ENCODE data around the gene GNA15. TPM values are rescaled to one million over a fixed set of nuclear protein-coding genes. Genes with fewer than 3 reads are reported as not detected.
"Not testable (repeated sequence)": the region's sequence is repeated elsewhere in the genome, so short reads cannot be mapped to it uniquely, and the experiment has no call there.

GNA15 gene
- total RNA-seq, 1 donor from 2014 or later, result 103 TPM

DNA sequence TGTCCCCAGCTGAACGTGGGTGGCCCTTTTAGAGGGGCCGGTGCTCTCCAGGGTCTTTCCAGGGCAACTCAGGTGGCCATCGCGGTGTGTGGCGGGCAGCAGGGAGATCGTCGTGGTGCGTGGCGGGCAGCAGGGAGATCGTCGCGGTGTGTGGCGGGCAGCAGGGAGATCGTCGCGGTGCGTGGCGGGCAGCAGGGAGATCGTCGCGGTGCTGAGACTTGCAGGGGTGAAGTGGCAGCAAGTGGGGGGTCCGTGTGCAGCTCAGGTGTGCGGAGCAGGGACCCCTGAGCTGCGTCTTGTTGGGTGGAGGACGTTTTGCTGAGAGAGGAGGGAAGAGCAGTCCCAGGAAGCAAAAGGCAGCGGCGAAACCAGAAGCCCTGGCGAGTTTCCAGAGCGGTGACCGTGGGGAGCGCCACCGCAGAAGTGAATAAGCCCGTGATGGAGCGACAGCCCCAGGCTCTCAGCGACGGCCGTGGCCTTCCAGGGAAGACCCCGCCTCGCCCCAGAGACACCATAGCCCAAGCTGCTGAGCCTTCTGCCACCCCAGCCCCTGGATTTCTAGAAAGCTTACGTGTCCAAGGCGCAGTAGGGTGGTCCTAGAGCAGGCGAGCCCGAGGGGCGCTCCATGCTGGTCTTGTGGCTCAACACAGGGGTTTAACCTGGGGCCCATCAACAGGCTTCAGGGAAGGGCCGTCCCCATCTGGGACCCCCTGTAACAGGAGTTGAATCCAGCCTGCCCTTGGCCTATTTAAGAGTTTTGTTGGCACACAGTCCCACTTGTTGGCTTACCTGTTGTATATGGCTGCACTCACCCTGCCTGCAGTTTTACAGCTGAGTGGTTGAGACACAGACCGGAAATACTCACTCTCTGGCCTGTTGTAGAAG is 55.3 kb downstream of the GNA15 start:
- Mint-ChIP-seq H3K9me3 (no peaks in the 10 kb centered on the region), H3K27me3 (ENCODE audit: insufficient read depth) (no peaks in the 10 kb centered on the region), H3K36me3 (ENCODE audit: low read depth) (peaks cover 17% of the 10 kb centered on the region), H3K4me1 (ENCODE audit: low read depth) (peaks cover 20% of the 10 kb centered on the region), H3K27ac (no peak overlapping the region), H3K4me3 (no peak overlapping the region)
- intact Hi-C loops (cut with micrococcal nuclease), result no loop called here
- no peak for DNase-seq (ENCODE audit: low spot score)

DNA sequence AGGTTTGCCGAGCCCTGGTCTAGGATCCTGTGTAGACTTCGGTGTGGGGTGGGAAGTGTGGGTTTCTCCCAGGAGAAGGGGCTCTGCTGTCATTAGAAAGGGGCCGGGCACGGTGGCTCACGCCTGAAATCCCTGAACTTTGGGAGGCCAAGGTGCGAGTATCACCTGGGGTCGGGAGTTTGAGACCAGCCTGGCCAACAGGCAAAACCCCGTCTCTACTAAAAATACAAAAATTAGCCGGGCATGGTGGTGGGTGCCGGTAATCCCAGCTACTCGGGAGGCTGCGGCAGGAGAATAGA is 55.9 kb downstream of the GNA15 start:
- H3K4me1 Mint-ChIP-seq (ENCODE audit: low read depth), result peaks cover 18% of the 10 kb centered on the region
- H3K27ac Mint-ChIP-seq; H3K9me3 Mint-ChIP-seq; H3K27me3 Mint-ChIP-seq (ENCODE audit: insufficient read depth); DNase-seq (ENCODE audit: low spot score); intact Hi-C loops (cut with micrococcal nuclease); H3K4me3 Mint-ChIP-seq: not testable (repeated sequence)
- peaks cover 13% of the 10 kb centered on the region for H3K36me3 Mint-ChIP-seq (ENCODE audit: low read depth)

DNA sequence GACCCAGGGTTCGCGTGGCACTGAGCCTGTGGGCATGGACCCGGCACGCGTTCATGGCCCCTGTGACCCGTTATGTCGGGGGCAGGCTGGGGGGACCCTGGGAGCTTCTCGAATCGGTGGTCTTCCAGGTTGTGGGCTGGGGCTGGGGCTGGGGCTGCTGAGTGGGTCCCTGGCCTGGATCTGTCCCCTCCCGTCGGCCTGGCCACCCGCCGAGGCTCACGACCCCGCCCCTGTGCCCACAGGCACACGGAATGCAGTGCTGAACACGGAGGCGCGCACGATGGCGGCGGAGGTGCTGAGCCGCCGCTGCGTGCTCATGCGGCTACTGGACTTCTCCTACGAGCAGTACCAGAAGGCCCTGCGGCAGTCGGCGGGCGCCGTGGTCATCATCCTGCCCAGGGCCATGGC is 56.4 kb downstream of the GNA15 start:
- Mint-ChIP-seq H3K4me3 (no peak overlapping the region), H3K4me1 (ENCODE audit: low read depth) (peaks cover 13% of the 10 kb centered on the region), H3K9me3 (no peaks in the 10 kb centered on the region), H3K27me3 (ENCODE audit: insufficient read depth) (no peaks in the 10 kb centered on the region), H3K27ac (no peak overlapping the region), H3K36me3 (ENCODE audit: low read depth) (peaks cover 11% of the 10 kb centered on the region)
- DNase-seq (ENCODE audit: low spot score), result no peak
- intact Hi-C loops (cut with micrococcal nuclease), result no loop called here

DNA sequence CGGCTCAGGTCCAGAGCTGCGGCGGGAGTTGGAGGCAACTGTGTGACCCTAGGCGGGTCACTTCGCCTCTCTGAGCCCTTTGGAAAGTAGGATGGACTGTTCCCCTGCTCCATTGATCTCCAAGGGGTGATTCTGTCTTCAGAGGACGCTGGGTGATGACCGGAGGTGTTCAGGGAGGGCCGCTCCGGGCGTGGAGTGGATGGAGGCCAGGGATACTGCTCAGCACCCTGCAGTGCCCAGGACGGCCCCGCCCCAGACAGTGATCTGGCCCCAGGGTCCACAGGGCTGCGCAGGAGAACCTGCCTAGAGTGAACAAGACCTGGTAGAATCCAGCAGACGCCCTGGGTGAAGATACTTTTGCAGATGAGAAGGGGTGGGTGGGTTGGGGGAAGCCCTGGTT is 56.9 kb downstream of the GNA15 start:
- DNase-seq (ENCODE audit: low spot score), result no peak
- H3K4me3 Mint-ChIP-seq, result no peak overlapping the region
- peaks cover 13% of the 10 kb centered on the region for H3K4me1 Mint-ChIP-seq (ENCODE audit: low read depth)
- intact Hi-C loops (cut with micrococcal nuclease), result no loop called here
- no peaks in the 10 kb centered on the region for H3K27me3 Mint-ChIP-seq (ENCODE audit: insufficient read depth)
- peaks cover 11% of the 10 kb centered on the region for H3K36me3 Mint-ChIP-seq (ENCODE audit: low read depth)
- H3K9me3 Mint-ChIP-seq, result no peaks in the 10 kb centered on the region
- H3K27ac Mint-ChIP-seq, result no peak overlapping the region

DNA sequence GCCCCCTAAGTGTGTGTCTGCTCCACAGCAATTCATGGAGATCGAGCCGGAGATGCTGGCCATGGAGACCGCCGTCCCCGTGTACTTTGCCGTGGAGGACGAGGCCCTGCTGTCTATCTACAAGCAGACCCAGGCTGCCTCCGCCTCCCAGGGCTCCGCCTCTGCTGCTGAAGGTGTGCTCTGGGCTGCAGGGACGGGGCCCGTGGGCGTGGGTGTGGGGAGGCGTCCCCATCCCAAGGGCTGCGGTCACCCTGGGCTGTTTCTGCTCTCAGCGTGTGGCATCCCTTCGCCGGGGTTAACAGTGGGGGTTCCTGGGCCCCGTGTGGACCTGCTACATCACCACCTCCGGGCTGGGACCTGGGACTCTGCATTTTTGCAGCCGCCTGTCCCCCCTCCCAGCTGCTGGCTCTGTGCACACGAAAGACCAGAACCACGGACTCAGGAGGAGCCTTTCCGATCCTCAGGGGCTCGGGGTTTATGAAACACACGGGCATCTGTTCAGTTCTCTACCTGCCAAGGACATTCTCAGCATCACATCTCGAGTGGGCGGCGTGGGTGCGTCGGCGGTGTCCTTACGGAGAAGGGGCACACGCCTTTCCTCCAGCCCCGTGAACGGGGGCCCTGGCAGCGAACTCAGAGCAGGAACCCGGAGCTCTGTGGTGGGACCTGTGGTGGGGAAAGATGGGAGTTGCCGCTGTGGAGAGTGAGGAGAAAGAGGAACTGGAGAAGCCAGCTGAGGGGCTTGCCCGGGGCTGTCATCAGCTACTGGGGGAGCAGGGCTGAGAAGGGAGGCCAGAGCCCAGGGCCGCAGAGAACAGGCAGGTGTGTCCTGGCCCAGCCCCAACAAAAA is 57.6 kb downstream of the GNA15 start:
- no peak overlapping the region for H3K27ac Mint-ChIP-seq
- no peak overlapping the region for H3K4me3 Mint-ChIP-seq
- intact Hi-C loops (cut with micrococcal nuclease), result no loop called here
- H3K27me3 Mint-ChIP-seq (ENCODE audit: insufficient read depth), result no peaks in the 10 kb centered on the region
- peaks cover 6% of the 10 kb centered on the region for H3K36me3 Mint-ChIP-seq (ENCODE audit: low read depth)
- no peak for DNase-seq (ENCODE audit: low spot score)
- H3K4me1 Mint-ChIP-seq (ENCODE audit: low read depth), result peaks cover 7% of the 10 kb centered on the region
- H3K9me3 Mint-ChIP-seq, result no peaks in the 10 kb centered on the region

DNA sequence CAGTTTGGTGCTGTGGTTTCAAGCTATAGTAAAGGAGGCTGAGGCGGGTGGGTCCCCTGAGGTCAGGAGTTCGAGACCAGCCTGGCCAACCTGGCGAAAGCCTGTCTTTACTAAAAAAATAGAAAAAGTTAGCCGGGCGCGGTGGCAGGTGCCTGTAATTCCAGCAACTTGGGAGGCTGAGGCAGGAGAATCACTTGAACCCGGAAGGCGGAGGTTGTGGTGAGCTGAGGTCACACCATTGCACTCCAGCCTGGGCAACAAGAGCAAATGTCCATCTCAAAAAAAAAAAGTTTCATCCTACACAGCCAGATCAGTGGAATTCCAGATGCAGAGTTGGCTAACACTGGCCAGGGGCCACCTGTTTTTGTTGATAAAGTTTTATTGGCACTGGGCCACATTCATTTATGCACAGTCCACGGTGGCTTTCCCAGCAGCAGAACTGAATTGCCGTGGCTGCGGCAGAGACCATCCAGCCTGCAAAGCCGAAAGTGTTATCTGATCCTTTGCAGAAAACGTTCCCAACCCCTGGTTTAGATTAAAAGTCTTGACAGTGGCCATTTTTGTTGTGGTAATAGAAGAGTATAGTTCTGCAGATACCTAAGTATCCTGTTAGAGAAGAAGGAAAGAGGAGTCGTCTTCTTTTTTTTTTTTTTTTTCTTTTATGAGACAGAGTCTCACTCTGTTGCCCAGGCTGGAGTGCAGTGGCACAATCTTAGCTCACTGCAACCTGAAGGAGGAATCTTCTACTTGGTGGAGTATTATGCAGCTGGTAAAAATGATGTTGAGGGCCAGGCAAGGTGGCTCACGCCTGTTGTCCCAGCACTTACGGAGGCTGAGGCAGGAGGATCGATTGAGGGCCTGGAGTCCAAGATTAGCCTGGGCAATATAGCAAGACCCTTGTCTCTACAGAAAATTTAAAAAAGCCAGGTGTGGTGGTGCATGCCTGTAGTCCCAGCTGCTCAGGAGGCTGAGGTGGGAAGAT is 58.6 kb downstream of the GNA15 start:
- Mint-ChIP-seq H3K9me3 (no peaks in the 10 kb centered on the region), H3K4me1 (ENCODE audit: low read depth) (no peaks in the 10 kb centered on the region), H3K36me3 (ENCODE audit: low read depth) (peaks cover 6% of the 10 kb centered on the region), H3K27me3 (ENCODE audit: insufficient read depth) (no peaks in the 10 kb centered on the region), H3K4me3 (no peak overlapping the region), H3K27ac (no peak overlapping the region)
- intact Hi-C loops (cut with micrococcal nuclease), result no loop called here
- DNase-seq (ENCODE audit: low spot score), result no peak

DNA sequence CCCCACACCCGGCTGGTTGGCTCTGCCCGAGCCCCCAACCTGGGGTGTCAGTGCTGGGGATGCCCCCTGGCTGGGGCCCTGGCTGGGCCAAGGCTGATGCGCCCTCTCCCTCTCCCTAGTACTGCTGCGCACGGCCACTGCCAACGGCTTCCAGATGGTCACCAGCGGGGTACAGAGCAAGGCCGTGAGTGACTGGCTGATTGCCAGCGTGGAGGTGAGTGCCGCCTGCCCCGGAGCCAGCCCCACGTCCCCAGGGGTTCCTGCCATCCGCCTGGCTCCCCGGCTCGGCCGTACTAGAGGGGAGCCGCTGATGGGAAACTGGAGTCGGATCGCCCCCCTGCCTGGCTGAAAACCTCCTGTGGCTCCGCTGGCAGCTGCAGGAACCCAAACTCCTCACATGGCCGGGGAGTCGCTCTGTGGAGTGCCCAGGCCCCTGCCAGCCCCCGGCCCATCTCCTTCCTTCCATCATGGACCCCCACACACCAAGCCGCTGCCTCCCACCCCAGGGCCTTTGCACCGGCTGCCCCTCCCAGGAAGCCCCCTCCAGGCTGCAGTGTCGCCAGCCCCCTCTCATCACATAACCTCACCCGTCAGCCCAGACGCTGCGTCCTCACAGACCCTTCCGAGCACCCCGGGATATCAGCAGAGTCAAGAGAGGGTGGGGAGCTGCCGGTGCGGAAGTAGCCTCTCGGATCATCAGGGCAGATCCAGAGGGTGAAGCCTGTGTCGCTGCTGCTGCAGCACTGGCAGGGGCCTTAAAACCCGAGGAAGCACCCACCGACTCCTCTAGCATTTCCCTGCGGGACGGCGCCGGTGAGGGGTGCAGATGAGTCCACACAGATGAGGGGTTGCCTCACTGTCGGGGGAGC is 60.5 kb downstream of the GNA15 start:
- no peak overlapping the region for H3K4me3 Mint-ChIP-seq

DNA sequence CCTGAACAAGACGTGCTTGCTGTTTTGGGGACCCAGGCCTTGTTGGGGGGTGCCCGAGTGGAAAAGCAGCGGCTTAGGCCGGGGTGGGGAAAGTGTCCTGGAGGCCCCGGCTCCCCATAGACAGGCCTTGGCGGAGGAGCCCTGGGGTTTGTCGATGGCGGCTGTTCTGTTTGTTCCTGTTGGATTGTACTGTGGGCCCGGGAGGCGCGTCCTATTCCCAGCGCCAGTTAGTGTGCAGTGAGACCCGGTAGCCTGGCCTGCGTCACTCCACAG is 61.0 kb downstream of the GNA15 start:
- Mint-ChIP-seq H3K27ac (no peak overlapping the region), H3K27me3 (ENCODE audit: insufficient read depth) (no peaks in the 10 kb centered on the region), H3K36me3 (ENCODE audit: low read depth) (peaks cover 6% of the 10 kb centered on the region), H3K9me3 (no peaks in the 10 kb centered on the region), H3K4me3 (no peak overlapping the region), H3K4me1 (ENCODE audit: low read depth) (no peaks in the 10 kb centered on the region)
- intact Hi-C loops (cut with micrococcal nuclease), result no loop called here
- no peak for DNase-seq (ENCODE audit: low spot score)

More for the DNA sequence above, 60.5 kb downstream of the GNA15 start:
- DNase-seq (ENCODE audit: low spot score), result no peak
- H3K27ac Mint-ChIP-seq, result no peak overlapping the region
- no peaks in the 10 kb centered on the region for H3K27me3 Mint-ChIP-seq (ENCODE audit: insufficient read depth)
- H3K9me3 Mint-ChIP-seq, result no peaks in the 10 kb centered on the region
- intact Hi-C loops (cut with micrococcal nuclease), result no loop called here
- no peaks in the 10 kb centered on the region for H3K4me1 Mint-ChIP-seq (ENCODE audit: low read depth)
- H3K36me3 Mint-ChIP-seq (ENCODE audit: low read depth), result peaks cover 6% of the 10 kb centered on the region

DNA sequence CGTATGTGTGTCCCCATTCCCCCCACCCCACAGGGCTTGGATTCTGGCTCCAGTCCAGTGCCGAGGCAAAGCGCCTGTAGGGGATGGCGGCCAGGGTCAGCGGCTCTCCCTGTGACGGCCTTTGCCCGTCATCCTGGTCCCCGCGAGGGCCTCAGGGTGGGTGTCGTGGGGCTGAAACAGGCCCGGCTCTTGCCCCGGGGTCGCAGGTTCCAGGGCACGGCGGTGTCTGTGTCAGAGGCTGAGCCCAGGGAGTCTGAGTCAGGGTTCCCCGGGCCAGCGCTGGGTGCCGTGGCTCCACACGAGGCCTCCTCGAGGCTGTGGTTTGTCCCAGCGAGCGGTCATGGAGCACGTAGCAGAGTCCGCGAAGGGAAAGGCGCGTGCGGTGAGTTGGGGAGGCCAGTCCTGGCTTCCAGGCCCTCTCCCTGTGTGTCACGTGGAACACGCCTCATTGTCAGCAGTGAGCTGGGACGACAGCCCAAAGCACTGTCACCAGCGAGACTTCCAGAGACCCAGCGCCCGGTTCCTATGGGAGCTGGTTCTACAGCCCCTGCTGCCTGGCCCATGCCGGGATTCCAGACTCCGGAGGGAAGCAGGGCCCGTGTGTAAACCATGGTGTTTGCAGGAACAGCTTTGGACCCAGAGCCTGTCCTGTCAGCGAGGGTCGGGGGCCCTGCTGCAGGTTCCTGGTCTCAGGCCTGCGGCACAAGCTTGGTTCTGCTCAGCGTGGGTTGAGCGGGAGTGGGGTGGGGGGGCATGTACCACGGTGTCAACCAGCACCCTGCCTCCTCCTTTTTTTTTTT is 63.3 kb downstream of the GNA15 start:
- intact Hi-C loops (cut with micrococcal nuclease), result no loop called here
- Mint-ChIP-seq H3K4me3 (no peak overlapping the region), H3K27ac (no peak overlapping the region), H3K9me3 (no peaks in the 10 kb centered on the region), H3K36me3 (ENCODE audit: low read depth) (peaks cover 6% of the 10 kb centered on the region), H3K4me1 (ENCODE audit: low read depth) (no peaks in the 10 kb centered on the region), H3K27me3 (ENCODE audit: insufficient read depth) (no peaks in the 10 kb centered on the region)
- no peak for DNase-seq (ENCODE audit: low spot score)

DNA sequence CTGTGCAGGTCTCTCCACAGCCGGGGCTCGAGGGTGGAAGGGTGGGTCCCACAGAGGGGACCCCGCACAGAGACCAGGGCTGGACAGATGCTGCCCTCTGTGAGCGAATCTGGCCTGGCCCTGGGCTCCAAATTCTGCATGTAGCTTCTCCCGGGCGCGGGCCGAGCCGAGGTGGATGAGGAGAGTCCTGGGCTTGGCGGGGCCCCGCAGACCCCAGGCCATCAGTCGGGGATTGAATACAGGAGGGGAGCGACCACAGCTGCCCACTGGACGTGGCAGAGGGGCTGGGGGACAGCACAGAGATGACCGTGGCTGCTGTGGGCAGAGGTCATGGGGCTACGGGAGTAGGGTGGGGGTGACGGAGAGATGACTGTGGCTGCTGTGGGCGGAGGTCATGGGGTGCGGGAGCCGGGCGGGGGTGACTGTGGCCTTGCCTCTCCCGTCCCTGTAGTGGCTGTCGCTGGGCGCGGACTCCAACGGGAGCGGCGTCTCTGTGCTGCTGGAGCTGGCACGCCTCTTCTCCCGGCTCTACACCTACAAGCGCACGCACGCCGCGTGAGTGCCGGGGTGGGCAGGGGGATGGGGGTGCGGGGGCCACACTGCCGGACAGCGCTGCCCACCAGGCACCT is 65.4 kb downstream of the GNA15 start:
- H3K4me1 Mint-ChIP-seq (ENCODE audit: low read depth), result no peaks in the 10 kb centered on the region
- no peak overlapping the region for H3K4me3 Mint-ChIP-seq
- H3K27ac Mint-ChIP-seq, result no peak overlapping the region
- intact Hi-C loops (cut with micrococcal nuclease), result no loop called here
- H3K27me3 Mint-ChIP-seq (ENCODE audit: insufficient read depth), result no peaks in the 10 kb centered on the region
- DNase-seq (ENCODE audit: low spot score), result no peak
- H3K36me3 Mint-ChIP-seq (ENCODE audit: low read depth), result no peaks in the 10 kb centered on the region
- H3K9me3 Mint-ChIP-seq, result no peaks in the 10 kb centered on the region

DNA sequence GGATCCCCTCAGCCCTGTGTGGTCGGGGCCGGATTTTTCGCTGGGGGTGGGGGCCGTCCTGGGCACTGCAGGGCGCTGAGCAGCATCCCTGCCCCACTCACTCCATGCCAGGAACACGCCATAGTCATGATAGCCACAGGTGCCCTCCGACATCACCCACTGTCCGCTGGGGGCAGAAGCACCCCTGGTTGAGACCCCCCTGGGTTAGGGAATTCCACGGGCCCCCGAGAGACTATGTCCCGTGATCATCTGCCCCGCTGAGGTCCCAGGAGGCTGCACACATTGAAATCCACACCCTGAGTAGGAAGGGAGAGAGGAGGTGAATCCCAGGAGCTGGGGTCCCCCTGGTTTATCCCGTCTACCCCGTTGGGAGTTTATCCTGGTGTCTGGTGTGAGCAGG is 66.1 kb downstream of the GNA15 start:
- H3K36me3 Mint-ChIP-seq (ENCODE audit: low read depth), result no peaks in the 10 kb centered on the region
- intact Hi-C loops (cut with micrococcal nuclease), result no loop called here
- no peaks in the 10 kb centered on the region for H3K27me3 Mint-ChIP-seq (ENCODE audit: insufficient read depth)
- H3K4me3 Mint-ChIP-seq, result no peak overlapping the region
- no peak for DNase-seq (ENCODE audit: low spot score)
- no peaks in the 10 kb centered on the region for H3K4me1 Mint-ChIP-seq (ENCODE audit: low read depth)
- H3K27ac Mint-ChIP-seq, result no peak overlapping the region
- H3K9me3 Mint-ChIP-seq, result no peaks in the 10 kb centered on the region

All from activated T-helper 1 cell treated with anti-CD3 and anti-CD28 coated beads, Interleukin-12 subunit alpha, Interleukin-12 subunit beta, Interleukin-2, Interleukin-4 antibody, amounts not matched to agents 30 ng/mL and 10 ng/mL and 1 ng/mL, durations not matched to agents 14 hours and 24 hours and 36 hours (primary cell).